WTC11 (cell line): ENCODE data around the gene LMAN2. TPM values are rescaled to one million over a fixed set of nuclear protein-coding genes. Genes with fewer than 3 reads are reported as not detected.

Experiments used
- ATAC-seq: fragments of 200-7000 bp; cut with Tn5 transposase; 2 replicates; pipeline ENCODE4 v1.10.0; 2021; ENCODE audit warnings: mild to moderate bottlenecking, moderate library complexity
- CTCF ChIA-PET: fragments of 300-600 bp; sonication (Branson Sonifier 250); formaldehyde crosslinking; loops from one replicate; lab custom pipeline; 2021; ENCODE audit warnings: antibody characterized with exemption; lab: Charles Lee
- POLR2A ChIA-PET: fragments of 350-600 bp; sonication (Branson Sonifier 250); formaldehyde crosslinking; loops from one replicate; lab custom pipeline; 2021; ENCODE audit warnings: antibody characterized with exemption; lab: Charles Lee
- DNase-seq: peaks from one replicate; pipeline ENCODE4 v3.0.0; 2021; ENCODE audit warnings: low spot score
- H3K27ac Mint-ChIP-seq: 2 replicates; pipeline ENCODE4 v1.8.0; 2021; ENCODE audit warnings: mixed read lengths
- H3K27me3 Mint-ChIP-seq: 2 replicates; pipeline ENCODE4 v1.8.0; 2021; ENCODE audit warnings: low read depth, mild to moderate bottlenecking, moderate library complexity, mixed read lengths
- H3K36me3 Mint-ChIP-seq: 2 replicates; pipeline ENCODE4 v1.8.0; 2021; ENCODE audit warnings: mixed read lengths
- H3K4me1 Mint-ChIP-seq: 2 replicates; pipeline ENCODE4 v1.8.0; 2022; ENCODE audit warnings: mixed read lengths
- H3K4me3 Mint-ChIP-seq: 2 replicates; pipeline ENCODE4 v1.8.0; 2021; ENCODE audit warnings: mild to moderate bottlenecking, moderate library complexity, mixed read lengths
- H3K9me3 Mint-ChIP-seq: 2 replicates; pipeline ENCODE4 v1.8.0; 2021; ENCODE audit warnings: mixed read lengths
- AFF4 ChIP-seq: sonication (generic); formaldehyde crosslinking; IDR thresholded peaks from 2 replicates; pipeline ENCODE4 v1.8.1; 2023; ENCODE audit warnings: mild to moderate bottlenecking, missing genetic modification reagents, borderline replicate concordance
- ATF3 ChIP-seq: sonication (generic); formaldehyde crosslinking; conservative IDR thresholded peaks from 2 replicates; pipeline ENCODE4 v1.8.1; 2022; ENCODE audit warnings: mild to moderate bottlenecking, missing genetic modification reagents
- CREM ChIP-seq: sonication (generic); formaldehyde crosslinking; IDR thresholded peaks from 2 replicates; pipeline ENCODE4 v1.8.1; 2022; ENCODE audit warnings: mild to moderate bottlenecking, missing genetic modification reagents, moderate library complexity
- ESRRA ChIP-seq: sonication (generic); formaldehyde crosslinking; IDR thresholded peaks from 2 replicates; pipeline ENCODE4 v1.8.1; 2022; ENCODE audit warnings: mild to moderate bottlenecking, missing genetic modification reagents, borderline replicate concordance
- GABPB1 ChIP-seq: sonication (generic); formaldehyde crosslinking; IDR thresholded peaks from 2 replicates; pipeline ENCODE4 v1.8.1; 2023; ENCODE audit warnings: mild to moderate bottlenecking, missing genetic modification reagents
- GRHL2 ChIP-seq: fragments of 250-450 bp; sonication (Bioruptor Pico); IDR thresholded peaks from 2 replicates; pipeline ENCODE4 v1.8.0; 2022; ENCODE audit warnings: mild to moderate bottlenecking, moderate library complexity; ENCODE audit not compliant: insufficient replicate concordance, severe bottlenecking
- IRF1 ChIP-seq: sonication (generic); formaldehyde crosslinking; IDR thresholded peaks from 2 replicates; pipeline ENCODE4 v1.8.0; 2023; ENCODE audit warnings: missing genetic modification reagents
- JAZF1 ChIP-seq: fragments of 250-450 bp; sonication (Bioruptor Pico); IDR thresholded peaks from 2 replicates; pipeline ENCODE4 v1.9.0; 2021; ENCODE audit warnings: moderate library complexity, mild to moderate bottlenecking, inconsistent platforms
- NFYB ChIP-seq: sonication (generic); formaldehyde crosslinking; conservative IDR thresholded peaks from 2 replicates; pipeline ENCODE4 v1.8.0; 2022; ENCODE audit warnings: low read depth, missing genetic modification reagents
- NR2C2 ChIP-seq: sonication (generic); formaldehyde crosslinking; IDR thresholded peaks from 2 replicates; pipeline ENCODE4 v1.8.0; 2022; ENCODE audit warnings: mild to moderate bottlenecking, missing genetic modification reagents
- NR3C1 ChIP-seq: sonication (generic); formaldehyde crosslinking; conservative IDR thresholded peaks from 2 replicates; pipeline ENCODE4 v1.8.1; 2023; ENCODE audit warnings: low read depth, mild to moderate bottlenecking, missing genetic modification reagents
- RORB ChIP-seq: fragments of 250-450 bp; sonication (Bioruptor Pico); IDR thresholded peaks from 2 replicates; pipeline ENCODE4 v1.9.0; 2021; ENCODE audit warnings: mild to moderate bottlenecking
- SOX15 ChIP-seq: fragments of 250-450 bp; sonication (Bioruptor Pico); IDR thresholded peaks from 2 replicates; pipeline ENCODE4 v1.9.0; 2021; ENCODE audit warnings: mild to moderate bottlenecking
- ZNF138 ChIP-seq: sonication (generic); formaldehyde crosslinking; conservative IDR thresholded peaks from 2 replicates; pipeline ENCODE4 v1.8.1; 2022; ENCODE audit warnings: mild to moderate bottlenecking, moderate library complexity, missing genetic modification reagents
- ZNF281 ChIP-seq: sonication (generic); formaldehyde crosslinking; IDR thresholded peaks from 2 replicates; pipeline ENCODE4 v1.8.0; 2023; ENCODE audit warnings: mild to moderate bottlenecking, missing genetic modification reagents
- ZNF423 ChIP-seq: fragments of 250-450 bp; sonication (Bioruptor Pico); IDR thresholded peaks from 2 replicates; pipeline ENCODE4 v2.1.2; 2022; ENCODE audit warnings: mild to moderate bottlenecking, moderate library complexity
- ZSCAN18 ChIP-seq: fragments of 250-450 bp; sonication (Bioruptor Pico); IDR thresholded peaks from 2 replicates; pipeline ENCODE4 v2.1.2; 2022; ENCODE audit warnings: mild to moderate bottlenecking, moderate library complexity
- total RNA-seq: library from RNA; stranded (reverse); gene quantifications from 3 replicates; pipeline ENCODE4 v1.2.3, GENCODE V29; 2021

The LMAN2 gene
- total RNA-seq, 1 experiment from 2014 or later = 162 TPM

- no peak for ATAC-seq
- Mint-ChIP-seq H3K4me3 (no peak overlapping the region), H3K27me3 (peaks cover 18% of the 10 kb centered on the region), H3K4me1 (peaks cover 18% of the 10 kb centered on the region), H3K36me3 (no peaks in the 10 kb centered on the region), H3K27ac (no peak overlapping the region), H3K9me3 (no peaks in the 10 kb centered on the region)
- ChIA-PET POLR2A (interaction anchor here (1.0 to 1.2 kb wide), 2 partner anchors 7 to 20 kb away, joined by 3 to 4 read pairs; no protein-coding TSS in a partner anchor), CTCF (interaction anchor here (0.8 to 6.2 kb wide), 28 partner anchors 8 to 271 kb away, joined by 3 to 130 read pairs (median 4); partner anchors contain the start of genes GRK6, PFN3 and PRR7)
- no peak for TF ChIP-seq ZNF423 (CRISPR knock-in tag)
- no peak for TF ChIP-seq CREM (CRISPR knock-in tag)
- TF ChIP-seq NR3C1 (CRISPR knock-in tag) = no peak
- TF ChIP-seq GABPB1 (CRISPR knock-in tag) = no peak
- no peak for TF ChIP-seq NFYB (CRISPR knock-in tag)
- TF ChIP-seq SOX15 (CRISPR knock-in tag) = no peak
- TF ChIP-seq ATF3 (CRISPR knock-in tag) = no peak
- no peak for DNase-seq
Observed at GRCh38 chr5:177383181-177383580, 31.7 kb upstream of the LMAN2 start.

- CTCF ChIA-PET = interaction anchor here (0.6 to 6.2 kb wide), 32 partner anchors 8 to 270 kb away, joined by 3 to 130 read pairs (median 4); partner anchors contain the start of genes GRK6, PFN3 and PRR7
- no peaks in the 10 kb centered on the region for H3K36me3 Mint-ChIP-seq
- no peaks in the 10 kb centered on the region for H3K9me3 Mint-ChIP-seq
- no peak overlapping the region for H3K4me3 Mint-ChIP-seq
- POLR2A ChIA-PET = interaction anchor here (1.0 to 1.4 kb wide), 3 partner anchors 8 to 21 kb away, joined by 3 to 4 read pairs (median 3); no protein-coding TSS in a partner anchor
- peak; percentile 46 for DNase-seq
- ATAC-seq = peak; percentile 70
- peaks cover 18% of the 10 kb centered on the region for H3K27me3 Mint-ChIP-seq
- no peak overlapping the region for H3K27ac Mint-ChIP-seq
- H3K4me1 Mint-ChIP-seq = peaks cover 17% of the 10 kb centered on the region
- TF ChIP-seq ESRRA (CRISPR knock-in tag) (no peak), AFF4 (no peak), ZNF281 (no peak), GRHL2 (CRISPR knock-in tag) (no peak), RORB (no peak), IRF1 (CRISPR knock-in tag) (no peak), ZNF138 (CRISPR knock-in tag) (no peak), JAZF1 (CRISPR knock-in tag) (no peak), ZSCAN18 (CRISPR knock-in tag) (no peak), NR2C2 (CRISPR knock-in tag) (no peak), NR3C1 (CRISPR knock-in tag) (no peak)
Observed at GRCh38 chr5:177382423-177383029, 31.1 kb upstream of the LMAN2 start.
